Non-pigmented ciliary epithelial cell (primary cell): ENCODE measurements around the gene NGEF.

ENCODE experiments used
- DNase-seq: peaks from one replicate; pipeline ENCODE4 v3.0.0-alpha.2; 2010; ENCODE audit warnings: low read depth

The NGEF gene

GRCh38 chr2:232897598-232898408, 115.3 kb downstream of the NGEF start:
- no peak for DNase-seq

DNA sequence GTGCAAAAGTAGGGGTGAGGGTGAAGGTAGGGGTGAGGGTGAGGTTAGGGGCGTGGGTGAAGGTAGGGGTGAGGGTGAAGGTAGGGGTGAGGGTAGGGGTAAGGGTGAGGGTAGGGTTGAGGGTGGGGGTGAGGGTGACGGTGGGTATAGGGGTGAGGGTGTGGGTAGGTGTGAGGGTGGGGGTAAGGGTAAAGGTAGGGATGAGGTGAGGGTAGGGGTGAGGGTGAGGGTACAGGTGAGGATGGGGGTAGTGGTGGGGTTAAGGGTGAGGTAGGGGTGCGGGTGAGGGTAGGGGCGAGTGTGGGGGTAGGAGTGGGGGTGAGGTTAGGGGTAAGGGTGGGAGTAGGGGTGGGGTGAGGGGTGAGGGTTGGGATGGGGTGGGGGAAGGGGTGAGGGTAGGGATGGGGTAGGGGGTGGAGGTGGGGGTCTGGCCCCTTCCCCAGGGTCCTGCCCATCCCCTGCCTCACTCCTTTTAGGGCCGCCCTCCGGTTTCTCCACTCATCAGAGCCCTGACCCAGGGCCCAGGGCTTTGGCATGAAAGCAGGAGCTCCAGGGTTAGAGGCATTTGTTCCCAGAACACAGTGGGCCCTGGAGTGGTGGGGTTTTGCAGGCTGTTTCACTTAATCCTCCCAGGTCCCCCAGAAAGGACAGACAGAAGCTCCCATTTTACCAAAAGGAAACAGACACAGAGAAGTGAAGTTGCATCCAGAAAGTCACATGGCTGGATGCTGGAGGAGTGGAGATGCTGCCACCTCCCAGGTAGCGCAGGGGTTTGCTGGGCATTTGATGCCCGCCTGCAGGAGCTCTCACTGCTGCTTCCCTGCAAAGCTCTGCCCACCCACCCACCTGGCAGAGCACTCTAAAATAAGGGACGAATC, 116.1 kb downstream of the NGEF start:
- DNase-seq: no peak

GRCh38 chr2:232896111-232896510, 116.9 kb downstream of the NGEF start:
- DNase-seq: no peak

DNA sequence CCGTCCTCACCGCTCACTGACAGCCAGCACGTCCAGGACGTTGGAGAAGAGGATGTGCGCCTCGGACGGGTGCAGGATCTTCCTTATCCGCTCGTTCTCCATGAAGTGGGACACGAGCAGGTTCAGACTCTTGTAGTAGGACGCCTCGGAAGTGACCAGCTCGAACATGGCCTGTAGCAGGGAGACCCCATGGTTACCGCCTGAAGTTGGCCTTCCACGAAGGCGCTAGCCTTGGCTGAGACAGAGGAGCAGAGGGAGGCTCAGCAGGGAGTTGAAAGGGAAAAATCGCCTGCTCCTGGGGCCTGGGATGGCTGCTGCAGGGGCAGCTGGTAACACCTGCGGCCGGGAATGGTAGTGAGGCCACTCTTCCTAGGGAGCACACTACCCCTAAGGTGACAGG, 118.3 kb downstream of the NGEF start:
- no peak for DNase-seq

- DNase-seq: no peak
Measured at GRCh38 chr2:232894251-232894650, 118.8 kb downstream of the NGEF start.

DNA sequence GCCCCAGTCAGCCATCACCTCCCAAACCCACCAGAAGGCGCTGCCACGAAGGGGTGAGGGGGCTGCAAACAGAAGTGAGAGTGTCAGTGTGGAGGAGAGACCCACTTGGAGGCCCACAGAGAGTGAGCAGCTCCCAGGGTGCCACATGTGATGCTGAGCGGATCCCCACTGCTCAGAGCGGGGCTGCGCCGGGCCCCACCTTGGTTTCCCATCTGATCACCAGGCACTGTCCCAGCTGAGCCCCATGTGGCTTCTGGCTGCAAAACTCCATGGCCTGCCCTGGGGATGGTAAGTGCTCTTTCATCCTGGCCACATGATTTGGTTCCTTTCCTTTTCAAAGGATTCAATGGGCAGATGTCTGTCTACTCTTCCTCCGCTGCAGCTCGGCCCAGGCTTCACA, 119.2 kb downstream of the NGEF start:
- no peak for DNase-seq

DNA sequence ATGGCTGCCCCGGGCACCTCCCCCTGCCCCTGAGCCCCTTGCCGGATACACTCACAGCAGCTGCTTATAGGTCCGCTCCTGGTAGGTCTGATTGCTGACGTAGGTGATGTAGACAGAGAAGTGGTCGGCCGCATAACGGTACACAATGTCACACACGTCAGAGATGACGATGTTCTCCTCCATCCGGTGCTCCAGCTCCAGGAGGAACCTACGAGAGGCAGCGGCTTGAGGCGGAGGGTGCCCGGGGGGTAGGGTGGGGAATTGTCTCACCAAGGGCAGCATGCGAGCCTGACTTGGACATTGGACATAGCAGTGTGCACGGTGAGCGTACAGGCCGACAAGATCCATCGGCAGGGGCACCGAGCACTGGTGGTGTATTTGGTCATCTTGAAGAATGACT, 120.2 kb downstream of the NGEF start:
- no peak for DNase-seq

- no peak for DNase-seq
Measured at GRCh38 chr2:232892221-232892620, 120.8 kb downstream of the NGEF start.

GRCh38 chr2:232891621-232892071, 121.4 kb downstream of the NGEF start:
- peak; percentile 34 for DNase-seq

GRCh38 chr2:232890896-232891601, 122.0 kb downstream of the NGEF start:
- no peak for DNase-seq

DNA sequence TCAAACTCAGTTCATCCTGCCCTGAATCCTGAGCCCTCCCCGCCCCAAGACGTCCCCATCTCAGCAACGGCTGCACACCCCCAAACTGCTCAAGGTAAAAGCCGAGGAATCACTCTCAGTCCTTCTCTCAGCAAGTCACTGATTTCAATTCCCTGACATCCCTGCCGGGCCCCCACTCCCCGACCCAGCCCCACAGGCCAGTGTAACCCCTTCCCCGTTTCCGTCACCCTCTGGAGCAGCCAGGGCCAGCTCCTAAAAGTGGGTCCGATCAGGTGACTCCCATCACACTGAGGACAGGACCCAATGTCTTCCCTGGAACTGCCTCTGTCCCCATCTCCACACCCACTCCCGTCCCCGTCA, 122.5 kb downstream of the NGEF start:
- DNase-seq: no peak

- DNase-seq: no peak
Measured at GRCh38 chr2:232889876-232890401, 123.1 kb downstream of the NGEF start.

DNA sequence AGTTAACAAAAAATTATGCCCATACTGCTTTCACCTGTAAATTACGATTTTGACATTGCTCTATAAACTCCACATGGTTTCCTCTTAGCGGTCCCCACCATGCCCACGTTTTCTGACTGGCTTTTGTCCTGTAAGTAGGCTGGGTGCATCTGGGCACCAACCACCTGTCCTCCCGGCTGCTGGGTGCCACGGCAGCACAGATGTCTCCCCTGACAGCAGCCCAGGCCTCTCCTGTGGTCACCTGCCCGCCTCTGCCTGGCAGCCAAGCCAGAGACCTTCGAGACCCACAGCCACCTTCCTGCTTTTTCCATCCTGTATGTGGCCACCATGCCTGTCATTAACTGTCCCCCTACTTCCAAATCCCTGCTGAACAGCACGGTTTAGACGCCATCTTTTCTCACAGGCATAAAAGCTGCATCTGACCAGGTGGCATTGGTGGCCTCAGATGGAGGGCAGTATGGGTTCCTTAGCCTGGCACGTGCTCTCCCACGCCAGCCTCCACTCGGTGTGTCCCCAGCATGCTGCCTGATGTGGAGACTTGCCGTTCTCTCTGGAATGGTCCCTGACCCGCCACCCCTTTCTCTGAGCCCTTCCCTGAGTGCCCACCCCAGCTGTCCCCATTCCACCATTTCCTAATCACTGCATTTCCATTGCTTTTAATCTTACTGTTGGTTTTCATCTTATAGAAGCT, 124.1 kb downstream of the NGEF start:
- DNase-seq: no peak

GRCh38 chr2:232888099-232888836, 124.8 kb downstream of the NGEF start:
- no peak for DNase-seq

GRCh38 chr2:232887171-232887850, 125.7 kb downstream of the NGEF start:
- no peak for DNase-seq

GRCh38 chr2:232886632-232887031, 126.4 kb downstream of the NGEF start:
- DNase-seq: no peak

DNA sequence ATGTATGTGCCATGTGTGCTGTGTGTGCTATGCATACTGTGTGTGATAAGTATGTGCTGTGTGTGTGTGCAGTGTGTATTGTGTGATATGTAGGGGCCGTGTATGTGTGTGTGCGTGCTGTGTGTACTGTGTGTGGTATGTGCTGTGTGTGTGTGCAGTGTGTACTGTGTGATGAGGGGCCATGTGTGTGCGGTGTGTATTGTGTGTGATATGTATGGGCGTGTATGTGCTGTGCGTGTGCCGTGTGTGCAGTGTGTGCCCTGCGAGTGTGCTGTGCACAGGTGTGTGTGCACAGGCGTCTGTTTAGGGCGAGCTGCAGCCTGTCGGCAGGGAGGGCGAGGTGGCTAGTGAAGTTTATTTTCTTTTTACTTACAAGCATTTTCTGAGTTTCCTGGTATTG, 126.9 kb downstream of the NGEF start:
- DNase-seq: no peak

- no peak for DNase-seq
Measured at GRCh38 chr2:232885264-232885961, 127.6 kb downstream of the NGEF start.

GRCh38 chr2:232884549-232885263, 128.3 kb downstream of the NGEF start:
- DNase-seq: no peak
